Fibroblast of villous mesenchyme (primary cell): ENCODE results near the gene PCAT6. TPM values are rescaled to one million over a fixed set of nuclear protein-coding genes. Genes with fewer than 3 reads are reported as not detected.
"Not testable (repeated sequence)": the region's sequence is repeated elsewhere in the genome, so short reads cannot be mapped to it uniquely, and the experiment has no call there.

ENCODE experiments used
- DNase-seq: peaks from one replicate; pipeline ENCODE4 v3.0.0-alpha.2; 2010; ENCODE audit warnings: low read depth
- H3K4me3 ChIP-seq: 2 replicates; pipeline ENCODE4 v1.5.1; 2011; ENCODE audit warnings: low read depth, mild to moderate bottlenecking, low read length
- CTCF ChIP-seq: IDR thresholded peaks from 2 replicates; pipeline ENCODE4 v1.5.1; 2012; ENCODE audit warnings: low read depth, mild to moderate bottlenecking, low read length; ENCODE audit not compliant: insufficient read depth
- total RNA-seq: library from RNA; depleted of rRNA; stranded (reverse); fragments of >200 nt; gene quantifications from 2 replicates; pipeline ENCODE4 v1.2.3, GENCODE V29; 2012

Gene PCAT6
- total RNA-seq, 1 donor = not detected

DNA sequence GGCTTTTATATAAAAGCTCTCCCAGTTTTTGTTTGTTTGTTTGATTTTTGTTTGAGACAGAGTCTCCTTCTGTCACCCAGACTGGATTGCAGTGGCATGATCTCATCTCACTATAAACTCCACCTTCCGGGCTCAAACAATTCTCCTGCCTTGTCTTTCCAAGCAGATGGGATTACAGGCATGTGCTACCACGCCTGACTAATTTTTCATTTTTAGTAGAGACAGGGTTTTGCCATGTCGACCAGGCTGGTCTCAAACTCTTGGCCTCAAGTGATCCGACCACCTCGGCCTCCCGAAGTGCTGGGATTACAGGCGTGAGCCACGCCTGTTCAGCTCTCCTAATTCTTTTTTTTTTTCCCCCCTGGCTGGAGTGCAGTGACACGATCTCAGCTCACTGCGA lies 4.4 kb downstream of the PCAT6 start:
- no peak for TF ChIP-seq CTCF
- DNase-seq = no peak
- no peak overlapping the region for H3K4me3 ChIP-seq

DNA sequence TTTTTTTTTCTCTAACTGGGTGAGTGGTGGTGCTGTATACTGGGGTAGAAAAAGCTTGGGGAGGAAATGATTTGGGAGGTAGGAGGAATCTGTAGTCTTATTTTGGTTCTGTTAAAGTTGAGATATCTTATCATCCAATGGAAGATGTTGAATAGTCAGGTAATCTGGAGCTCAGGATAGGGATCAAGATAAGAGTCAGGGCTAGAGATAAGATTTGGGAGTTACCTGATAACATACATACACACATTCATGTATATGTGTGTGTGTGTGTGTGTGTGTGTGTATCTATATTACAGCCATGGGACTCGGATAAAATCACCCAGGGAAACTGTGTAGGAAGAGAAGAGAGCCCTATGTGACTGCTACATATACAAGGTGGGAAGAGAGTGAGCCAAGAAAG lies 8.1 kb downstream of the PCAT6 start:
- no peak for DNase-seq
- TF ChIP-seq CTCF = no peak
- H3K4me3 ChIP-seq = no peak overlapping the region

DNA sequence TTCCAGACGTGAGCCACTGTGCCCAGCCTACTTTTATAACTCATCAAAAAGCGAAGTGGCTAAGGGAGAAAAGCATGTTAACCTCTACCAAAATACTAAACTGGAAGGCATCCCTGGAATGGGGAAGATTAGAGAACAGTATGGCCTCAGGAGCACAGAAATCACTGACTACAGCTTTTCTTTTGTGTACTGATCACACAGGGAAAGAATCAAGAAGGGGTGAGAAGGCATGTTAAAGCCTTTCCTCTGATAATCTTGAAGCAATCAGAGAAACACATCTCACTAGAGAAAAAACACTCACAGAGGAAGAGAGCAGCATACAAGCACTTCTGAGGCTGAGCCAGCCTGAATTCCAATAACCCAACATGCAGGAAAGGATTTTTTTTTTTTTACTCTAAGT lies 10.7 kb downstream of the PCAT6 start:
- H3K4me3 ChIP-seq = no peak overlapping the region
- no peak for TF ChIP-seq CTCF
- DNase-seq = peak; percentile 27

- TF ChIP-seq CTCF = no peak
- DNase-seq = no peak
- H3K4me3 ChIP-seq = no peak overlapping the region
These were observed 15.0 kb downstream of the PCAT6 start for GRCh38 chr1:202825748-202826147.

- not testable (repeated sequence) for H3K4me3 ChIP-seq, DNase-seq
These were observed 18.5 kb downstream of the PCAT6 start for GRCh38 chr1:202829223-202829622.

DNA sequence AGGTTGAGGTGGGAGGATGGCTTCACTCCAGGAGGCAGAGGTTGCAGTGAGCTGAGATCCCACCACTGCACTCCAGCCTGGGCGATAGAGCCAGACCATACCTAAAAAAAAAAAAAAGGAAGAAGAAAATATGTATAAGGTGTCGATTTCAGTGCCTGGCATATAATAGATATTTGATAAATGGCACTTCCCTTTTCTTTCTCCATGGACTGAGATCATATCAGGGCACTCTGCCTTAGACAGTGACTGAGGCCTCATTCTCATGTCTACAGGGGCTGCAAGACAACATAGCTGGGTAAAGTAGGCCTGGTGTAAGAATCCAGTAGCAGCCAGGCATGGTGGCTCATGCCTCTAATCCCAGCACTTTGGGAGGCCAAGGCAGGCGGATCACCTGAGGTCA lies 21.2 kb downstream of the PCAT6 start:
- DNase-seq = no peak
- no peak overlapping the region for H3K4me3 ChIP-seq
- no peak for TF ChIP-seq CTCF

GRCh38 chr1:202834771-202835547 lies 24.2 kb downstream of the PCAT6 start:
- H3K4me3 ChIP-seq = no peak overlapping the region
- TF ChIP-seq CTCF = no peak
- no peak for DNase-seq
